Activated B cell treated with CpG ODN at 0.5 μM for 24 hours (primary cell): ENCODE measurements around the gene RSPH3. TPM values are rescaled to one million over a fixed set of nuclear protein-coding genes. Genes with fewer than 3 reads are reported as not detected.
A peak's percentile ranks its signal among the peaks of the same experiment; 100 is the strongest.
"Not testable (repeated sequence)": the region's sequence is repeated elsewhere in the genome, so short reads cannot be mapped to it uniquely, and the experiment has no call there.

Experiments used
- ATAC-seq: fragments of 200-7000 bp; cut with Tn5 transposase; one replicate; pipeline ENCODE4 v1.10.0; 2021; ENCODE audit warnings: low read depth, mild to moderate bottlenecking, moderate library complexity
- CTCF ChIA-PET: fragments of 350-600 bp; sonication (Branson Sonifier 250); formaldehyde crosslinking; loops from one replicate; lab custom pipeline; 2021; ENCODE audit warnings: antibody characterized with exemption; lab: Charles Lee
- POLR2A ChIA-PET: fragments of 350-600 bp; sonication (Branson Sonifier 250); formaldehyde crosslinking; loops from one replicate; lab custom pipeline; 2021; ENCODE audit warnings: antibody characterized with exemption; lab: Charles Lee
- DNase-seq: peaks from one replicate; pipeline ENCODE4 v3.0.0; 2022
- H3K27ac Mint-ChIP-seq: one replicate; pipeline ENCODE4 v1.8.0; 2020; ENCODE audit warnings: mixed read lengths
- H3K27me3 Mint-ChIP-seq: one replicate; pipeline ENCODE4 v1.8.0; 2021; ENCODE audit warnings: mixed read lengths
- H3K36me3 Mint-ChIP-seq: one replicate; pipeline ENCODE4 v1.8.0; 2021; ENCODE audit warnings: low read depth, mixed read lengths
- H3K4me1 Mint-ChIP-seq: one replicate; pipeline ENCODE4 v1.8.0; 2021; ENCODE audit warnings: mixed read lengths
- H3K4me3 Mint-ChIP-seq: one replicate; pipeline ENCODE4 v1.8.0; 2020; ENCODE audit warnings: mild to moderate bottlenecking, mixed read lengths
- H3K9me3 Mint-ChIP-seq: one replicate; pipeline ENCODE4 v1.8.0; 2020; ENCODE audit warnings: mixed read lengths
- intact Hi-C: fragments of 100-400 bp; cut with micrococcal nuclease; formaldehyde crosslinking; loops from one replicate; pipeline ENCODE4 v1.15.1; 2024
- total RNA-seq: library from RNA; stranded (reverse); gene quantifications from 2 replicates; pipeline ENCODE4 v1.2.3, GENCODE V29; 2022
- TF ChIP-seq, protein P1 (sequence below): fragments of 200-600 bp; IDR thresholded peaks from one replicate; pipeline ENCODE4 v1.8.0; 2022; ENCODE audit warnings: antibody characterized with exemption, mild to moderate bottlenecking

RSPH3 gene
- total RNA-seq, 1 donor from 2014 or later, result 2.4 TPM

- ATAC-seq, result no peak
- no peak for DNase-seq
- H3K9me3 Mint-ChIP-seq, result no peaks in the 10 kb centered on the region
- H3K36me3 Mint-ChIP-seq, result no peaks in the 10 kb centered on the region
- no peak overlapping the region for H3K4me3 Mint-ChIP-seq
- CTCF ChIA-PET, result interaction anchor here (1.3 to 13.1 kb wide), 4 partner anchors 29 to 121 kb away, joined by 3 to 409 read pairs (median 159); partner anchors contain the start of gene TAGAP
- TF ChIP-seq, protein P1, sequence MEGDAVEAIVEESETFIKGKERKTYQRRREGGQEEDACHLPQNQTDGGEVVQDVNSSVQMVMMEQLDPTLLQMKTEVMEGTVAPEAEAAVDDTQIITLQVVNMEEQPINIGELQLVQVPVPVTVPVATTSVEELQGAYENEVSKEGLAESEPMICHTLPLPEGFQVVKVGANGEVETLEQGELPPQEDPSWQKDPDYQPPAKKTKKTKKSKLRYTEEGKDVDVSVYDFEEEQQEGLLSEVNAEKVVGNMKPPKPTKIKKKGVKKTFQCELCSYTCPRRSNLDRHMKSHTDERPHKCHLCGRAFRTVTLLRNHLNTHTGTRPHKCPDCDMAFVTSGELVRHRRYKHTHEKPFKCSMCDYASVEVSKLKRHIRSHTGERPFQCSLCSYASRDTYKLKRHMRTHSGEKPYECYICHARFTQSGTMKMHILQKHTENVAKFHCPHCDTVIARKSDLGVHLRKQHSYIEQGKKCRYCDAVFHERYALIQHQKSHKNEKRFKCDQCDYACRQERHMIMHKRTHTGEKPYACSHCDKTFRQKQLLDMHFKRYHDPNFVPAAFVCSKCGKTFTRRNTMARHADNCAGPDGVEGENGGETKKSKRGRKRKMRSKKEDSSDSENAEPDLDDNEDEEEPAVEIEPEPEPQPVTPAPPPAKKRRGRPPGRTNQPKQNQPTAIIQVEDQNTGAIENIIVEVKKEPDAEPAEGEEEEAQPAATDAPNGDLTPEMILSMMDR, result no peak
- intact Hi-C loops, result no loop called here
- no peaks in the 10 kb centered on the region for H3K27me3 Mint-ChIP-seq
- H3K27ac Mint-ChIP-seq, result peak overlapping the region; percentile 1
- POLR2A ChIA-PET, result interaction anchor here (0.7 to 8.9 kb wide), 5 partner anchors 25 to 122 kb away, joined by 3 to 128 read pairs (median 10); no protein-coding TSS in a partner anchor
- peaks cover 44% of the 10 kb centered on the region for H3K4me1 Mint-ChIP-seq
Measured at GRCh38 chr6:159012201-159012600, 12.2 kb upstream of the RSPH3 start.

GRCh38 chr6:159010037-159010612 lies 10.1 kb upstream of the RSPH3 start:
- H3K9me3 Mint-ChIP-seq, DNase-seq, H3K27me3 Mint-ChIP-seq, H3K4me3 Mint-ChIP-seq, H3K36me3 Mint-ChIP-seq, intact Hi-C loops: not testable (repeated sequence)
- ATAC-seq, result peak; percentile 51
- peak overlapping the region; percentile 62 for H3K27ac Mint-ChIP-seq
- ChIA-PET CTCF (interaction anchor here (1.2 to 13.1 kb wide), 9 partner anchors 8 to 123 kb away, joined by 3 to 409 read pairs (median 16); partner anchors contain the start of genes RSPH3 and TAGAP), POLR2A (interaction anchor here (0.8 to 8.9 kb wide), 6 partner anchors 27 to 125 kb away, joined by 4 to 128 read pairs (median 8); partner anchors contain the start of gene TAGAP)
- H3K4me1 Mint-ChIP-seq, result peaks cover 42% of the 10 kb centered on the region

GRCh38 chr6:159008656-159009288 lies 8.8 kb upstream of the RSPH3 start:
- ATAC-seq, result peak; percentile 74
- H3K9me3 Mint-ChIP-seq, result no peaks in the 10 kb centered on the region
- H3K27me3 Mint-ChIP-seq, result no peaks in the 10 kb centered on the region
- TF ChIP-seq, protein P1, result no peak
- peak overlapping the region; percentile 5 for H3K4me3 Mint-ChIP-seq
- CTCF ChIA-PET, result interaction anchor here (0.6 to 13.1 kb wide), 27 partner anchors 9 to 844 kb away, joined by 3 to 409 read pairs (median 6); partner anchors contain the start of genes RSPH3 and TAGAP
- peak overlapping the region; percentile 24 for H3K27ac Mint-ChIP-seq
- H3K36me3 Mint-ChIP-seq, result no peaks in the 10 kb centered on the region
- intact Hi-C loops, result loop anchor here (1.0 to 5.0 kb wide), 6 partner anchors 34 to 644 kb away; no protein-coding TSS in a partner anchor
- H3K4me1 Mint-ChIP-seq, result peaks cover 41% of the 10 kb centered on the region
- DNase-seq, result no peak
- POLR2A ChIA-PET, result interaction anchor here (0.6 to 8.9 kb wide), 15 partner anchors 8 to 126 kb away, joined by 3 to 123 read pairs (median 7); partner anchors contain the start of genes RSPH3 and TAGAP

DNA sequence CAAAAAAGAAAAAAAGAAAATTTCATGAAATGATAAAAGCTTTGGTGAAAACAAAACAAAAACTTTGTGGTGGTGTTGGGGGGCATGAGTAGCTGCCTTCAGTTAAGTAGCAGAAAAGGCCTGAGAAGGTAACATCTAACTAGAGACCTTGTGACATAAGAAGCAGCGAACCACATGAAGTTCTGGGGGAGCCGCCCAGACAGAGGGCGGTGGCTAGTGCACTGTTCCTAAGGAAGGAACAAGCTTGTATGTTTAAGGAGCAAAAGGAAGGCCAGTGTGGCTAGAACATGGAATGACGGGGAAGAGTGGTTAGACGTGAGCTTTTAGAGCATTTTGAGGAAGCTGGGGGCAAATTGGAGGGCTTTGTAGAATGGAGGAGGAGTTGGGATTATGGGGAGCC lies 7.5 kb upstream of the RSPH3 start:
- ATAC-seq (no peak), DNase-seq (no peak)
- H3K36me3 Mint-ChIP-seq, result no peaks in the 10 kb centered on the region
- no peak overlapping the region for H3K27ac Mint-ChIP-seq
- POLR2A ChIA-PET, result interaction anchor here (0.6 to 8.9 kb wide), 7 partner anchors 14 to 127 kb away, joined by 3 to 123 read pairs (median 20); partner anchors contain the start of gene TAGAP
- no peaks in the 10 kb centered on the region for H3K9me3 Mint-ChIP-seq
- CTCF ChIA-PET, result interaction anchor here (0.9 to 13.1 kb wide), 8 partner anchors 34 to 143 kb away, joined by 3 to 409 read pairs (median 24); partner anchors contain the start of gene TAGAP
- no peaks in the 10 kb centered on the region for H3K27me3 Mint-ChIP-seq
- peaks cover 32% of the 10 kb centered on the region for H3K4me1 Mint-ChIP-seq
- intact Hi-C loops, result loop anchor here (5.0 kb wide), 1 partner anchor 645 kb away; no protein-coding TSS in a partner anchor
- no peak overlapping the region for H3K4me3 Mint-ChIP-seq
- TF ChIP-seq, protein P1, result no peak

- intact Hi-C loops, result loop anchor here (5.0 kb wide), 1 partner anchor 647 kb away; no protein-coding TSS in a partner anchor
- no peak for DNase-seq
Measured at GRCh38 chr6:159005436-159005835, 5.4 kb upstream of the RSPH3 start.

More at GRCh38 chr6:159005436-159005835, 5.4 kb upstream of the RSPH3 start:
- Mint-ChIP-seq H3K9me3 (no peaks in the 10 kb centered on the region), H3K4me1 (peaks cover 28% of the 10 kb centered on the region), H3K36me3 (no peaks in the 10 kb centered on the region), H3K4me3 (no peak overlapping the region), H3K27ac (no peak overlapping the region), H3K27me3 (no peaks in the 10 kb centered on the region)
- no peak for ATAC-seq
- CTCF ChIA-PET, result interaction anchor here (9.1 to 13.1 kb wide), 2 partner anchors 36 to 127 kb away, joined by 113 to 409 read pairs; partner anchors contain the start of gene TAGAP
- TF ChIP-seq, protein P1, result no peak
- POLR2A ChIA-PET, result interaction anchor here (0.7 to 0.8 kb wide), 2 partner anchors 99 to 127 kb away, joined by 3 to 4 read pairs; no protein-coding TSS in a partner anchor
